ENCODE measurements around the gene RAPGEF3.

RAPGEF3 gene

DNA sequence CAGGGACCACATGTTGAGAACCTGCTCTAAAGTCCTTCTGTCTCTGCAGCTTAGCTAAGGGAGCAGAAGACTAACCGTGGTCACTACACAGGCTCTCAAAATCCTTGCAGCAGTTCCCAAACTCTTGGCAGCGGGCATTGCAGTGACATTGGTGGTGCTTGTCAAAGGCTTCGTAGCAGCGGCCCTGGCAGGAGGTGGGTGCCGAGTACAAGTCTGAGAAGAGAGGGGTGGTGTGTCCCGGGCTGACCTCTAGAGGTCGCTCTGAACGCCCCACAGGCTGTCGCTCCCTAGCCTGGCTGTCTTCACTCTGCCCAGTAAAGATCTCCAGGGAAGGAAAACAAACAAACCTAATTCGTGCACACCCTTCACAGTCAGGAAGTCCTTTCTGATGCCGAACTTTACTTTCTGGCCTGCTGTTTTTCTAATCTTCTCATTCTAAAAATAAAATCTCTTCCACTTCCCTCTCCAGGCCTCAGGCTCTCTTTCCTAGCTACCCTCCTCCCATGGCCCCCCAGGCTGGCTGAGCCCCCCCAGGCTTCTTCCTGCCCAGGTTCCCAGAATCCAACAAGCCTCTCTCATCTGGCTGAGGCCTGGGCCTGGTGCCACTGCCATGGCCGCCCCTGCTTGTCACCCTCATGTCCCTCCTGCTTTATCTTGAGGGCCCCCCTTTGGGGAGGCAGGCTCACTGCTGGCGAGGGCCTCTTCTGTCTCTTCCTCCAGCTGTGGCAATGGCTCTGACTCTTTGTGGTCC is 41.1 kb downstream of the RAPGEF3 start:
- DNase-seq (ENCODE audit: low read depth in 1 of 2, low spot score in 1 of 2) = peak in 1 of 2 experiments; percentile 40
- Histone ChIP-seq H3K27ac (replicated peaks) (no peak overlapping the region), H3K4me3 (replicated peaks; ENCODE audit: insufficient read depth, low read length) (no peak overlapping the region), H3K27me3 (ENCODE audit: insufficient read depth, poor library complexity, severe bottlenecking) (no peaks in the 10 kb centered on the region)
- TF ChIP-seq, protein P1, sequence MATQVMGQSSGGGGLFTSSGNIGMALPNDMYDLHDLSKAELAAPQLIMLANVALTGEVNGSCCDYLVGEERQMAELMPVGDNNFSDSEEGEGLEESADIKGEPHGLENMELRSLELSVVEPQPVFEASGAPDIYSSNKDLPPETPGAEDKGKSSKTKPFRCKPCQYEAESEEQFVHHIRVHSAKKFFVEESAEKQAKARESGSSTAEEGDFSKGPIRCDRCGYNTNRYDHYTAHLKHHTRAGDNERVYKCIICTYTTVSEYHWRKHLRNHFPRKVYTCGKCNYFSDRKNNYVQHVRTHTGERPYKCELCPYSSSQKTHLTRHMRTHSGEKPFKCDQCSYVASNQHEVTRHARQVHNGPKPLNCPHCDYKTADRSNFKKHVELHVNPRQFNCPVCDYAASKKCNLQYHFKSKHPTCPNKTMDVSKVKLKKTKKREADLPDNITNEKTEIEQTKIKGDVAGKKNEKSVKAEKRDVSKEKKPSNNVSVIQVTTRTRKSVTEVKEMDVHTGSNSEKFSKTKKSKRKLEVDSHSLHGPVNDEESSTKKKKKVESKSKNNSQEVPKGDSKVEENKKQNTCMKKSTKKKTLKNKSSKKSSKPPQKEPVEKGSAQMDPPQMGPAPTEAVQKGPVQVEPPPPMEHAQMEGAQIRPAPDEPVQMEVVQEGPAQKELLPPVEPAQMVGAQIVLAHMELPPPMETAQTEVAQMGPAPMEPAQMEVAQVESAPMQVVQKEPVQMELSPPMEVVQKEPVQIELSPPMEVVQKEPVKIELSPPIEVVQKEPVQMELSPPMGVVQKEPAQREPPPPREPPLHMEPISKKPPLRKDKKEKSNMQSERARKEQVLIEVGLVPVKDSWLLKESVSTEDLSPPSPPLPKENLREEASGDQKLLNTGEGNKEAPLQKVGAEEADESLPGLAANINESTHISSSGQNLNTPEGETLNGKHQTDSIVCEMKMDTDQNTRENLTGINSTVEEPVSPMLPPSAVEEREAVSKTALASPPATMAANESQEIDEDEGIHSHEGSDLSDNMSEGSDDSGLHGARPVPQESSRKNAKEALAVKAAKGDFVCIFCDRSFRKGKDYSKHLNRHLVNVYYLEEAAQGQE (IDR thresholded peaks at IDR 0.05; ENCODE audit: insufficient replicate concordance, low read depth) = no peak
- no peak for TF ChIP-seq SPI1 (IDR thresholded peaks at IDR 0.05; ENCODE audit: borderline replicate concordance, low read depth)
- TF ChIP-seq, protein P2, sequence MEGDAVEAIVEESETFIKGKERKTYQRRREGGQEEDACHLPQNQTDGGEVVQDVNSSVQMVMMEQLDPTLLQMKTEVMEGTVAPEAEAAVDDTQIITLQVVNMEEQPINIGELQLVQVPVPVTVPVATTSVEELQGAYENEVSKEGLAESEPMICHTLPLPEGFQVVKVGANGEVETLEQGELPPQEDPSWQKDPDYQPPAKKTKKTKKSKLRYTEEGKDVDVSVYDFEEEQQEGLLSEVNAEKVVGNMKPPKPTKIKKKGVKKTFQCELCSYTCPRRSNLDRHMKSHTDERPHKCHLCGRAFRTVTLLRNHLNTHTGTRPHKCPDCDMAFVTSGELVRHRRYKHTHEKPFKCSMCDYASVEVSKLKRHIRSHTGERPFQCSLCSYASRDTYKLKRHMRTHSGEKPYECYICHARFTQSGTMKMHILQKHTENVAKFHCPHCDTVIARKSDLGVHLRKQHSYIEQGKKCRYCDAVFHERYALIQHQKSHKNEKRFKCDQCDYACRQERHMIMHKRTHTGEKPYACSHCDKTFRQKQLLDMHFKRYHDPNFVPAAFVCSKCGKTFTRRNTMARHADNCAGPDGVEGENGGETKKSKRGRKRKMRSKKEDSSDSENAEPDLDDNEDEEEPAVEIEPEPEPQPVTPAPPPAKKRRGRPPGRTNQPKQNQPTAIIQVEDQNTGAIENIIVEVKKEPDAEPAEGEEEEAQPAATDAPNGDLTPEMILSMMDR (IDR thresholded peaks at IDR 0.05; ENCODE audit: insufficient read depth, low read length) = peak; percentile 43
- no peak for TF ChIP-seq GABPA (IDR thresholded peaks at IDR 0.05; ENCODE audit: low read depth)
- no peak for TF ChIP-seq POLR2AphosphoS5 (IDR thresholded peaks at IDR 0.05; ENCODE audit: low read depth)

DNA sequence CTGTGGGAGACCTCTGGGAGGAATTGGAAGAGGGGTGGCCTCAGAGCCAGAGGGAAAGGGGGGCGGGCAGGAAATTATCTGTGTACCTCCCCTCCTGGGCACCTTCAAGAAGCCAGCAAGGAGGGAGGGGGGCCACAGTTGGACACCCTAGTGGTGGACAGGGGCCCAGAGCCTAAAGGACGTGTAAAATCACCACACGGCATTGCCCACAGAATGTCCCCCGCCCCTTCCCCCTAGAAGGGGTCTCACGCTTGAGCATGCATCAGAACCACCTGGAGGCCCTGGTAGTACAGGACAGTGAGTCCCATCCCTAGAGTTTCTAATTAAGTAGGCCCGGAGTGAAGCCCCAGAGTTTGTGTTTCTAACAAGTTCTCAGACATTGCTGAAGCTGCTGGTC is 41.6 kb downstream of the RAPGEF3 start:
- Histone ChIP-seq H3K27ac (replicated peaks) (no peak overlapping the region), H3K4me3 (replicated peaks; ENCODE audit: insufficient read depth, low read length) (no peak overlapping the region), H3K27me3 (ENCODE audit: insufficient read depth, poor library complexity, severe bottlenecking) (no peaks in the 10 kb centered on the region)
- TF ChIP-seq, protein P2 (IDR thresholded peaks at IDR 0.05; ENCODE audit: insufficient read depth, low read length) = no peak
- TF ChIP-seq SPI1 (IDR thresholded peaks at IDR 0.05; ENCODE audit: borderline replicate concordance, low read depth) = no peak
- TF ChIP-seq, protein P1 (IDR thresholded peaks at IDR 0.05; ENCODE audit: insufficient replicate concordance, low read depth) = no peak
- no peak for TF ChIP-seq GABPA (IDR thresholded peaks at IDR 0.05; ENCODE audit: low read depth)
- TF ChIP-seq POLR2AphosphoS5 (IDR thresholded peaks at IDR 0.05; ENCODE audit: low read depth) = no peak
- no peak for DNase-seq (ENCODE audit: low read depth in 1 of 2, low spot score in 1 of 2)

DNA sequence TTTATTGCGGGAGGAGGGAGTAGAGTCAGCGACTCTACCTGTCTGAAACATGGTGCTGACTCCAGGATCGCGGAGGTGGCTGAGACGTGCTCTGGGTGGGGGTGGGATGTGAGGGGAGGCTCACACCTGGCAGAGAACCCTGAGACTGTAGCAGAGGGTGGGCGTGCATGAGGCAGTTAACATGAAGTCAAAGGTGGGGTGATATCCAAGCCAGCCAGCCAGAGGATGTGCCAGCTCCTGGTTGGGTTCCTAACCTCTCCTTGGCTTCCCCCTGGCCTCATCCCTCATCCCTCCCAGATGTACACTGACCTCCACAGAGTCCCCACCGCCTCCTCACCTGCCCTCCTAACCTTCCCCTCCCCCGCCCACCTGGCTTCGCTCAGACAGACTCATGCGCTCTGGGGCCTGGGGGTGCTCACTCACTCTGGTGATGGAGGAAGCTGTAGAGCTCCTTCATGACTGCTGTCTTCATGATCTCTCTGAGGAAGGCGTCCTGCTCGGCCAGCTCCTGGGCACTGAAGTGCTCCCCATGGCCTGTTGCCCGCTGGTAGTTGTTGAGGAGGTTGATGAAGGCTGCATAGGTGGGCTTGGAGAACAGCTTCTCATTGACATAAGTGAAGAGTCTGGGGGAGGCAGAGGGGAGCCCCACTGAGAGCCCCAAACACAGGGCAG is 42.7 kb downstream of the RAPGEF3 start:
- DNase-seq (ENCODE audit: low read depth in 1 of 2, low spot score in 1 of 2) = no peak
- Histone ChIP-seq H3K27ac (replicated peaks) (no peak overlapping the region), H3K27me3 (ENCODE audit: insufficient read depth, poor library complexity, severe bottlenecking) (no peaks in the 10 kb centered on the region), H3K4me3 (replicated peaks; ENCODE audit: insufficient read depth, low read length) (no peak overlapping the region)
- TF ChIP-seq POLR2AphosphoS5 (IDR thresholded peaks at IDR 0.05; ENCODE audit: low read depth) = no peak
- TF ChIP-seq, protein P2 (IDR thresholded peaks at IDR 0.05; ENCODE audit: insufficient read depth, low read length) = no peak
- no peak for TF ChIP-seq SPI1 (IDR thresholded peaks at IDR 0.05; ENCODE audit: borderline replicate concordance, low read depth)
- no peak for TF ChIP-seq GABPA (IDR thresholded peaks at IDR 0.05; ENCODE audit: low read depth)
- TF ChIP-seq, protein P1 (IDR thresholded peaks at IDR 0.05; ENCODE audit: insufficient replicate concordance, low read depth) = no peak

Measured in HL-60 (cell line).